HPDE6-E6E7 (cell line): ENCODE data around the gene NFIB.

ENCODE experiments used
- DNase-seq: peaks from one replicate; pipeline ENCODE4 v3.0.0; 2011; ENCODE audit warnings: missing footprints; ENCODE audit errors: extremely low spot score

The NFIB gene

GRCh38 chr9:14103115-14103514, 210.8 kb downstream of the NFIB start:
- no peak for DNase-seq

- no peak for DNase-seq
Observed at GRCh38 chr9:14099737-14100136, 214.2 kb downstream of the NFIB start.

GRCh38 chr9:14098486-14099180, 215.3 kb downstream of the NFIB start:
- DNase-seq = no peak

- DNase-seq = no peak
Observed at GRCh38 chr9:14097666-14098415, 216.1 kb downstream of the NFIB start.

- no peak for DNase-seq
Observed at GRCh38 chr9:14097215-14097614, 216.7 kb downstream of the NFIB start.

GRCh38 chr9:14096258-14096922, 217.6 kb downstream of the NFIB start:
- no peak for DNase-seq

- DNase-seq = no peak
Observed at GRCh38 chr9:14095277-14095676, 218.7 kb downstream of the NFIB start.

GRCh38 chr9:14094491-14094890, 219.4 kb downstream of the NFIB start:
- DNase-seq = no peak

- DNase-seq = no peak
Observed at GRCh38 chr9:14092344-14092743, 221.6 kb downstream of the NFIB start.

GRCh38 chr9:14089051-14089803, 224.7 kb downstream of the NFIB start:
- DNase-seq = no peak

GRCh38 chr9:14087576-14087975, 226.4 kb downstream of the NFIB start:
- DNase-seq = no peak

- no peak for DNase-seq
Observed at GRCh38 chr9:14086495-14086894, 227.4 kb downstream of the NFIB start.

GRCh38 chr9:14085810-14086209, 228.1 kb downstream of the NFIB start:
- DNase-seq = no peak

- DNase-seq = no peak
Observed at GRCh38 chr9:14084867-14085266, 229.1 kb downstream of the NFIB start.

GRCh38 chr9:14083366-14083765, 230.6 kb downstream of the NFIB start:
- no peak for DNase-seq

GRCh38 chr9:14082732-14083131, 231.2 kb downstream of the NFIB start:
- DNase-seq = no peak

- DNase-seq = no peak
Observed at GRCh38 chr9:14081745-14082144, 232.2 kb downstream of the NFIB start.

GRCh38 chr9:14080959-14081542, 232.9 kb downstream of the NFIB start:
- peak; percentile 33 for DNase-seq

GRCh38 chr9:14079440-14079839, 234.5 kb downstream of the NFIB start:
- no peak for DNase-seq

GRCh38 chr9:14077672-14078071, 236.3 kb downstream of the NFIB start:
- no peak for DNase-seq

GRCh38 chr9:14075218-14075617, 238.7 kb downstream of the NFIB start:
- no peak for DNase-seq

- no peak for DNase-seq
Observed at GRCh38 chr9:14072850-14073249, 241.1 kb downstream of the NFIB start.
